Measurements from ENCODE around the gene ARID2.
A peak's percentile ranks its signal among the peaks of the same experiment; 100 is the strongest.

ARID2 gene

GRCh38 chr12:45729233-45730083, at the start of gene ARID2:
Gene ARID2 (plus strand): TSS chr12:45729706. CDS start chr12:45729837, 131 bp downstream.
- DNase-seq (ENCODE audit: extremely low read depth, insufficient read length), result peak; percentile 91
- Histone ChIP-seq H3K4me3 (replicated peaks; ENCODE audit: low read depth, low read length) (peak within 1 kb of the TSS; percentile 98), H3K27me3 (replicated peaks; ENCODE audit: control insufficient read depth, insufficient read depth, low read length) (no peaks in the 10 kb centered on the region), H3K36me3 (ENCODE audit: control insufficient read depth, insufficient read depth, low read length) (no peaks in the 10 kb centered on the region)
- TF ChIP-seq CTCF (IDR thresholded peaks at IDR 0.05; ENCODE audit: insufficient read depth, low read length, poor library complexity, severe bottlenecking), result no peak

GRCh38 chr12:45680362-45680761, 49.1 kb upstream of the ARID2 start:
- no peak overlapping the region for H3K4me3 ChIP-seq (replicated peaks; ENCODE audit: low read depth, low read length)
- TF ChIP-seq CTCF (IDR thresholded peaks at IDR 0.05; ENCODE audit: insufficient read depth, low read length, poor library complexity, severe bottlenecking), result no peak
- no peaks in the 10 kb centered on the region for H3K27me3 ChIP-seq (replicated peaks; ENCODE audit: control insufficient read depth, insufficient read depth, low read length)
- H3K36me3 ChIP-seq (ENCODE audit: control insufficient read depth, insufficient read depth, low read length), result no peaks in the 10 kb centered on the region
- DNase-seq (ENCODE audit: extremely low read depth, insufficient read length), result no peak

GRCh38 chr12:45681465-45681864, 48.0 kb upstream of the ARID2 start:
- Histone ChIP-seq H3K36me3 (ENCODE audit: control insufficient read depth, insufficient read depth, low read length) (no peaks in the 10 kb centered on the region), H3K4me3 (replicated peaks; ENCODE audit: low read depth, low read length) (no peak overlapping the region), H3K27me3 (replicated peaks; ENCODE audit: control insufficient read depth, insufficient read depth, low read length) (no peaks in the 10 kb centered on the region)
- TF ChIP-seq CTCF (IDR thresholded peaks at IDR 0.05; ENCODE audit: insufficient read depth, low read length, poor library complexity, severe bottlenecking), result no peak
- DNase-seq (ENCODE audit: extremely low read depth, insufficient read length), result no peak

- no peak overlapping the region for H3K4me3 ChIP-seq (replicated peaks; ENCODE audit: low read depth, low read length)
- no peak for DNase-seq (ENCODE audit: extremely low read depth, insufficient read length)
- TF ChIP-seq CTCF (IDR thresholded peaks at IDR 0.05; ENCODE audit: insufficient read depth, low read length, poor library complexity, severe bottlenecking), result no peak
- H3K36me3 ChIP-seq (ENCODE audit: control insufficient read depth, insufficient read depth, low read length), result no peaks in the 10 kb centered on the region
- H3K27me3 ChIP-seq (replicated peaks; ENCODE audit: control insufficient read depth, insufficient read depth, low read length), result no peaks in the 10 kb centered on the region; the same call in 1 of the 2 replicates
Observed at GRCh38 chr12:45685680-45686079, 43.8 kb upstream of the ARID2 start.

GRCh38 chr12:45687081-45688015, 42.2 kb upstream of the ARID2 start:
- Histone ChIP-seq H3K36me3 (ENCODE audit: control insufficient read depth, insufficient read depth, low read length) (no peaks in the 10 kb centered on the region), H3K27me3 (replicated peaks; ENCODE audit: control insufficient read depth, insufficient read depth, low read length) (no peaks in the 10 kb centered on the region; the same call in 1 of the 2 replicates), H3K4me3 (replicated peaks; ENCODE audit: low read depth, low read length) (no peak overlapping the region)
- no peak for DNase-seq (ENCODE audit: extremely low read depth, insufficient read length)
- no peak for TF ChIP-seq CTCF (IDR thresholded peaks at IDR 0.05; ENCODE audit: insufficient read depth, low read length, poor library complexity, severe bottlenecking)
